GM19193 (cell line): Measurements from ENCODE around the gene TRIM69.

Source experiments
- POLR2A ChIP-seq: IDR thresholded peaks from 4 replicates; pipeline ENCODE4 v1.6.1; 2011; ENCODE audit not compliant: insufficient read depth, insufficient read length; ENCODE audit errors: extremely low read depth

TRIM69 gene

DNA sequence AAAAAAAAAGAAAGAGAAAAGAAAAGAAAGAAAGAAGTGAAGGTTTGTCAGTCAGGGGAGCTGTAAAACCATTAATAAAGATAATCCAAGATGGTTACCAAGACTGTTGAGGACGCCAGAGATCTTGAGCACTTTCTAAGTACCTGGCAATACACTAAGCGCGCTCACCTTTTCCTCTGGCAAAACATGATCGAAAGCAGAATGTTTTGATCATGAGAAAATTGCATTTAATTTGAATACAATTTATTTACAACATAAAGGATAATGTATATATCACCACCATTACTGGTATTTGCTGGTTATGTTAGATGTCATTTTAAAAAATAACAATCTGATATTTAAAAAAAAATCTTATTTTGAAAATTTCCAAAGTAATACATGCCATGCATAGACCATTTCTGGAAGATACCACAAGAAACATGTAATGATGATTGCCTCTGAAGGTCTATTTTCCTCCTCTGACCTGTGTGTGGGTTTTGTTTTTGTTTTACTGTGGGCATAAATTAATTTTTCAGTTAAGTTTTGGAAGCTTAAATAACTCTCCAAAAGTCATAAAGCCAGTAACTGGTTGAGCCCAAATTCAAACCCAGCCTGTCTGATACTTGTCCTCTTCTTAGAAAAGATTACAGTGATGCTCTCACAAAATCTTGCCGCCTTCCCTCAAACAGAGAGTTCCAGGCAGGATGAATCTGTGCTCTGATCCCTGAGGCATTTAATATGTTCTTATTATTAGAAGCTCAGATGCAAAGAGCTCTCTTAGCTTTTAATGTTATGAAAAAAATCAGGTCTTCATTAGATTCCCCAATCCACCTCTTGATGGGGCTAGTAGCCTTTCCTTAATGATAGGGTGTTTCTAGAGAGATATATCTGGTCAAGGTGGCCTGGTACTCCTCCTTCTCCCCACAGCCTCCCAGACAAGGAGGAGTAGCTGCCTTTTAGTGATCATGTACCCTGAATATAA, 23.0 kb upstream of the TRIM69 start:
- peak; percentile 48 for TF ChIP-seq POLR2A

DNA sequence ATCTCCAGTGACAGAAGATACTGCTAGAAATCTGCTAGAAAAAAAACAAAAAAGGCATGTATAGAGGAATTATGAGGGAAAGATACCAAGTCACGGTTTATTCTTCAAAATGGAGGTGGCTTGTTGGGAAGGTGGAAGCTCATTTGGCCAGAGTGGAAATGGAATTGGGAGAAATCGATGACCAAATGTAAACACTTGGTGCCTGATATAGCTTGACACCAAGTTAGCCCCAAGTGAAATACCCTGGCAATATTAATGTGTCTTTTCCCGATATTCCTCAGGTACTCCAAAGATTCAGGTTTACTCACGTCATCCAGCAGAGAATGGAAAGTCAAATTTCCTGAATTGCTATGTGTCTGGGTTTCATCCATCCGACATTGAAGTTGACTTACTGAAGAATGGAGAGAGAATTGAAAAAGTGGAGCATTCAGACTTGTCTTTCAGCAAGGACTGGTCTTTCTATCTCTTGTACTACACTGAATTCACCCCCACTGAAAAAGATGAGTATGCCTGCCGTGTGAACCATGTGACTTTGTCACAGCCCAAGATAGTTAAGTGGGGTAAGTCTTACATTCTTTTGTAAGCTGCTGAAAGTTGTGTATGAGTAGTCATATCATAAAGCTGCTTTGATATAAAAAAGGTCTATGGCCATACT, 21.1 kb upstream of the TRIM69 start:
- peak; percentile 62 for TF ChIP-seq POLR2A

DNA sequence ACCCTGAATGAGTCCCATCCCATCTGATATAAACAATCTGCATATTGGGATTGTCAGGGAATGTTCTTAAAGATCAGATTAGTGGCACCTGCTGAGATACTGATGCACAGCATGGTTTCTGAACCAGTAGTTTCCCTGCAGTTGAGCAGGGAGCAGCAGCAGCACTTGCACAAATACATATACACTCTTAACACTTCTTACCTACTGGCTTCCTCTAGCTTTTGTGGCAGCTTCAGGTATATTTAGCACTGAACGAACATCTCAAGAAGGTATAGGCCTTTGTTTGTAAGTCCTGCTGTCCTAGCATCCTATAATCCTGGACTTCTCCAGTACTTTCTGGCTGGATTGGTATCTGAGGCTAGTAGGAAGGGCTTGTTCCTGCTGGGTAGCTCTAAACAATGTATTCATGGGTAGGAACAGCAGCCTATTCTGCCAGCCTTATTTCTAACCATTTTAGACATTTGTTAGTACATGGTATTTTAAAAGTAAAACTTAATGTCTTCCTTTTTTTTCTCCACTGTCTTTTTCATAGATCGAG, 20.5 kb upstream of the TRIM69 start:
- peak; percentile 22 for TF ChIP-seq POLR2A

DNA sequence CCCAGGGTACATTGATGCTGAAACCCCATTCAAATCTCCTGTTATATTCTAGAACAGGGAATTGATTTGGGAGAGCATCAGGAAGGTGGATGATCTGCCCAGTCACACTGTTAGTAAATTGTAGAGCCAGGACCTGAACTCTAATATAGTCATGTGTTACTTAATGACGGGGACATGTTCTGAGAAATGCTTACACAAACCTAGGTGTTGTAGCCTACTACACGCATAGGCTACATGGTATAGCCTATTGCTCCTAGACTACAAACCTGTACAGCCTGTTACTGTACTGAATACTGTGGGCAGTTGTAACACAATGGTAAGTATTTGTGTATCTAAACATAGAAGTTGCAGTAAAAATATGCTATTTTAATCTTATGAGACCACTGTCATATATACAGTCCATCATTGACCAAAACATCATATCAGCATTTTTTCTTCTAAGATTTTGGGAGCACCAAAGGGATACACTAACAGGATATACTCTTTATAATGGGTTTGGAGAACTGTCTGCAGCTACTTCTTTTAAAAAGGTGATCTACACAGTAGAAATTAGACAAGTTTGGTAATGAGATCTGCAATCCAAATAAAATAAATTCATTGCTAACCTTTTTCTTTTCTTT, 19.2 kb upstream of the TRIM69 start:
- peak; percentile 25 for TF ChIP-seq POLR2A

DNA sequence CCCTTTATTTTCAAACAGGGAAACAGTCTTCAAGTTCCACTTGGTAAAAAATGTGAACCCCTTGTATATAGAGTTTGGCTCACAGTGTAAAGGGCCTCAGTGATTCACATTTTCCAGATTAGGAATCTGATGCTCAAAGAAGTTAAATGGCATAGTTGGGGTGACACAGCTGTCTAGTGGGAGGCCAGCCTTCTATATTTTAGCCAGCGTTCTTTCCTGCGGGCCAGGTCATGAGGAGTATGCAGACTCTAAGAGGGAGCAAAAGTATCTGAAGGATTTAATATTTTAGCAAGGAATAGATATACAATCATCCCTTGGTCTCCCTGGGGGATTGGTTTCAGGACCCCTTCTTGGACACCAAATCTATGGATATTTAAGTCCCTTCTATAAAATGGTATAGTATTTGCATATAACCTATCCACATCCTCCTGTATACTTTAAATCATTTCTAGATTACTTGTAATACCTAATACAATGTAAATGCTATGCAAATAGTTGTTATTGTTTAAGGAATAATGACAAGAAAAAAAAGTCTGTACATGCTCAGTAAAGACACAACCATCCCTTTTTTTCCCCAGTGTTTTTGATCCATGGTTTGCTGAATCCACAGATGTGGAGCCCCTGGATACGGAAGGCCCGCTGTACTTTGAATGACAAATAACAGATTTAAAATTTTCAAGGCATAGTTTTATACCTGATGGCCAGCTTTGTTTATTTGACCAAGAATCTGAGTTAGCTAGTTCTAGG, 18.0 kb upstream of the TRIM69 start:
- peak; percentile 12 for TF ChIP-seq POLR2A

DNA sequence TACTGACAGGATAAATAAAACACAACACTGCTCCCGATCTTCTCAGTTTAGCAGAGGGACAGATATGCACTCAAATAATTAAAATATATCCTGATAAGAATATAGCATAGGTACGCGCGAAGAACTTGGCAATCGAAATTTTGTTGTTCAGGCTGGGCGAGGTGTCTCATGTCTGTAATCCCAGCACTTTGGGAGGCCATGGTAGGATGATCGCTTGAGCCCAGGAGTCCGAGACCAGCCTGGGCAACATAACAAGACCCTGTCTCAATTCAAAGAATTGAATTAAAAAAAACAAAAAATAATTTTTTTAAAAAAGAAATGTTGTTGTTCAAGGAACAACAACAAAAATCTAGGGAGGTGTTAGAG, 17.4 kb upstream of the TRIM69 start:
- no peak for TF ChIP-seq POLR2A

DNA sequence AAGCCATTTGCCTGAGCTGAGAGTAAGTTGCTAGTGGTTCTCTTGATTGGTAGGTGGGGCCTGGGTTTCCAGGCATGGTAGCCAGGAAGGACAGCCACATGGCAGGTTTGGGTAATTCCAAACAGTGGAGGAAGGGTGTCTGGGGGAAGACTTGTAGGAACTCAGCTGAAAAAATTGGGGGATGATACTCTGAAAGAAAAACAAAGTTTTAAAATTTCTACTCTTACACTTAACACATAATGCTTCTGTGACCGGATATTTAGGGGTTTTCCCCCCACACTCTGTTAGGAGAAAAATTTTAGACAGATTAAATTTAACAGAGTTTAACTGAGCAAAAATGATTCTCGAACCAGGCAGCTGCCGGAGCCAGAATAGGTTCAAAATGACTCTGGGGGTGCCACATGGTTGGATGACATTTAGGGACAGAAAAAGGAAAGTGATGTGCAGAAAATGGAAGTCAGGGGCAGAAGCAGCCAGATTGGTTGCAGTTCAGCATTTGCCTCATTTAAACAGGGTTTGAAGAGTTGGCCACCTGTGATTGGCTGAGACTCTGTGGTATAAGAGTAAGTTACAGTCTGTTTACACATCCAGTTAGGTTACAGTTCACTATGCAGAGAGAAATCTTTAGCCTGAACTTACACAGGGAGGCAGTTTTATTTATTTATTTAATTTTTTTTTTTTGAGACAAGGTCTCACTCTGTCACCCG, 16.9 kb upstream of the TRIM69 start:
- peak; percentile 78 for TF ChIP-seq POLR2A

DNA sequence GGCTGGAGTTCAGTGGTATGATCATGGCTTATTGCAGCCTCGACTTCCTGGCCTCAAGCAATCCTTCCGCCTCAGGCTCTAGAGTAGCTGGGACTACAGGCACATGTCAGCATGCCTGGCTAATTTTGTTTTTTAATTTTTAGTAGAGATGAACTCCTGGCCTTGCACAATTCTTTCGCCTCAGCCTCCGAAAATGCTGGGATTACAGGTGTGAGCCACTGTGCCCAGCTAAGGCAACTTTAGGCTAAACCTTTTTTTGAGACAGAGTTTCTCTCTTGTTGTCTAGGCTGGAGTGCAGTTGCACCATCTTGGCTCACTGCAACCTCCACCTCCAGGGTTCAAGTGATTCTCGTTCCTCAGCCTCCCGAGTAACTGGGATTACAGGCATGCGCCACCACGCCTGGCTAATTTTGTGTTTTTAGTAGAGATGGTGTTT, 16.3 kb upstream of the TRIM69 start:
- TF ChIP-seq POLR2A: peak; percentile 42

DNA sequence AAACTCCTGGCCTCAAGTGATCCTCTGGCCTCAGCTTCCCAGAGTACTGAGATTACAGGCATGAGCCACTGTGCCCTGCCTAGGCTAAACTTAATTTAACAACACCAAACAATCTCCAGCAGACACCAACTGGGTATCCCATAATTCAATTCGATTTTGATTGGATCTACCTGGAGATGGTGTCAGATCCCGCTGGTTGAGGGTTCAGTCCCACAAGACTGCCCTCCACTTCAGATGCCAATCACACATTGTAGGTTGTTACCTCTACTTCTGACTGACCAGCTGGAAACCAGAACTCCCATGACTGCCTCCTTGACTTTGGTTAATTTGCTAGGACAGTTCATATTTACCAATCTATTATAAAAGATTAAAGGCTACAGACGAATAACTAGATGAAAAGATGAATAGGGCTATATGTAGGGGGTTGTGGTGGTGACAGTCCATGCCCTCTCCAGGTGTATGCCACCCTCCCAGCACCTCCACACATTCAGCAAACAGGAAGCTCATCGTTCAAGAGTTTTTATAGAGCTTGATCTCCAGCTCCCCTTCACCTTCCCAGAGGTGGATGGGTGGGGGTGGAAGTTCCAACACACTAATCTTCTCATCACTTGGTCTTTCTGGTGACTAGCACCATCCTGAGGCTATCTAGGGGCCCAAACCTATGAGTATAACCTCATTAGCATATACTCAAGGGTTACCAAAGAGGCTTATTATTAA, 15.7 kb upstream of the TRIM69 start:
- peak; percentile 52 for TF ChIP-seq POLR2A

DNA sequence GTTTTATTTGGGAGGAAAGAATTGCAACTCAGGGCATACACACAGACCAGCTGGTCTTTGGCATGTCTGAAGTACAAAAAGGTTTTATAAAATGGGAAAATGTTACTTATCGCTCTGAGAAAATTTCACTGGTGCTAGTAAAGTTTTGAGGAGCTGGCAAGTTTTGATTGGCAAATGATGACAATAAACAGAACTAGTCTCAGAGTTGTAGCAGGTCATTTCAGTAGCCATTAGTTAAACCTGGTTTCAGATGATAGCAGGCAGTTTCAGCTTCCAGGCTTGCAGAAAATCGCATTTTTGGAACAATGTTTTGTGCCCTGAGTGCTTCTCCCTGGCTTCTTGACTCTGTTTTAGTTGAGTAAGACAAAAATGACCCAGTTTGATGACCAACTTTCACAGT, 14.3 kb upstream of the TRIM69 start:
- TF ChIP-seq POLR2A: no peak

DNA sequence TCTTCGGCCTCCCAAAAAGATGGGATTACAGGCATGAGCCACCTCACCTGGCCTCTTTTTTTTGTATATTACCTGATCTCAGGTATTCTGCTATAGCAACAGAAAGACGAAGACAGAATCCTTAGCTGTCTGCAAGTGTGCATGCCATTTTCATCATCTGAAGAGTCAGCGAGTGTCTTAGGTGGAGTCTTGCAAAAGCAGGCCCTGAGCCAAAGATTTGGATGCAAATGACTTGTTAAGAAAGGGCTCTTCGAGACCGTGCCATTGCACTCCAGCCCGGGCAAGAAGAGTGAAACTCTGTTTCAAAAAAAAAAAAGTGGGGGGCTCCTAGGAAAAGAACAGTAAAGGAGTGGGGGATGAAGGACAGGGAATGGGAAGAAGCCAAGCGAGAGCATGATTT, 10.2 kb upstream of the TRIM69 start:
- no peak for TF ChIP-seq POLR2A

DNA sequence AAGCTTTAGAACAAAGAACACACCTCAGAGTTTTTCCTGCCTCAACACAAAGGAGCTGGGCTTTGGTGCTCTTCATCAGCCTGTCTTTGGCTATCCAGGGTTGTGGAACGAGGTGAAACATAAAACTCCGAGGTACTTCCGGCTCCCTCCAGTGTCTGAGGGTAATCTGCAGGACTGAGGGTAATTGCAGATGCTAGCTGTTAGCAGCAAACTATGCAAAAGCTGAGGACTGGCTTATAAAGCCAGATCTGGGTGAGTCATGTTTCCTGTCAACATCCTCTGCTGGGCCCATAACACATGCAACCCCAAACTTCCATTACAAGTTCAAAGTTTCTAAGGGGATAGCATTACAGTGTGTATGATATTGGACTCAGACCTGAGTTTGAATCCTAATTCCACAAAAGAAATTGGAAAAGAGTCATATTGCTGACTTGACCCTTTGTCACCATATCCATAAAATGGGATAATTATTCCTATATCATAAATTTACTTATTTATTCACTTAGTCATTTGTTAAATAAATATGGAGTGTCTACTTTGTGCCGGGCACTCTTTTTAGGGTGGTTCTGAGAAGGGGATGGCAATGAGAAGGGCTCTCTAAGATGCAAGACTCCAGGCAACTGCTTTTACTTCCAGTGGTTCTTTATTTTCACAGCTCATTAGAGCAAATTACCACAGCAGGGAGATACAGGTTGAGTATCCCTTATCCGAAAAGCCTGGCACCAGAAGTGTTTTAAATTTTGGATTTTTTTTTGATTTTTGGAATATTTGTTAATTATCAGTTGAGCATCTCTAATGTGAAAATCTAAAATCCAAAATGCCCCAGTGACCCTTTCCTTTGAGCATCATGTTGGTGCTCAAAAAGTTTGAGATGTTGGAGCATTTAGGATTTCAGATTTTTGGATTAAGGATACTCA, 9.5 kb upstream of the TRIM69 start:
- TF ChIP-seq POLR2A: peak; percentile 86
